ENCODE results near the gene MAN2B2.

- no peak for TF ChIP-seq POLR2A (IDR thresholded peaks at IDR 0.05; ENCODE audit: low read depth, low read length)
- TF ChIP-seq CTCF (conservative IDR thresholded peaks at IDR 0.05; ENCODE audit: low read depth, low read length) = no peak
- no peak for TF ChIP-seq ELK1 (IDR thresholded peaks at IDR 0.05; ENCODE audit: borderline replicate concordance, low read depth, low read length)
- no peak for TF ChIP-seq BHLHE40 (IDR thresholded peaks at IDR 0.05; ENCODE audit: low read depth, low read length)
- TF ChIP-seq MXI1 (IDR thresholded peaks at IDR 0.05; ENCODE audit: borderline replicate concordance, low read depth, low read length) = no peak
- TF ChIP-seq MAZ (IDR thresholded peaks at IDR 0.05; ENCODE audit: borderline replicate concordance, low read depth, low read length) = no peak
- no peak for TF ChIP-seq RFX5 (IDR thresholded peaks at IDR 0.05; ENCODE audit: low read depth, low read length)
- TF ChIP-seq RCOR1 (IDR thresholded peaks at IDR 0.05; ENCODE audit: insufficient replicate concordance, low read length) = no peak
- no peak for TF ChIP-seq RAD21 (IDR thresholded peaks at IDR 0.05; ENCODE audit: low read length)
- no peak for TF ChIP-seq USF2 (IDR thresholded peaks at IDR 0.05; ENCODE audit: low read depth, low read length)
- no peak for TF ChIP-seq CEBPB (IDR thresholded peaks at IDR 0.05; ENCODE audit: low read depth, low read length)
- TF ChIP-seq CHD1 (IDR thresholded peaks at IDR 0.05; ENCODE audit: low read depth, low read length) = no peak
- TF ChIP-seq FOS (IDR thresholded peaks at IDR 0.05; ENCODE audit: low read depth, low read length) = no peak
- no peak for TF ChIP-seq SMC3 (IDR thresholded peaks at IDR 0.05; ENCODE audit: low read depth, low read length)
Observed at GRCh38 chr4:6534050-6534449, 40.9 kb upstream of the MAN2B2 start.

Data from IMR-90 (cell line).